HepG2 (cell line): ENCODE data around the gene BCAS1. TPM values are rescaled to one million over a fixed set of nuclear protein-coding genes. Genes with fewer than 3 reads are reported as not detected.

Experiments used
- EHMT2 ChIP-seq: fragments of 200-600 bp; sonication (generic); IDR thresholded peaks from 2 replicates; pipeline ENCODE4 v1.7.0; 2017; ENCODE audit warnings: antibody characterized with exemption, low read depth, low read length, borderline replicate concordance
- FOXP4 ChIP-seq: sonication (generic); formaldehyde crosslinking; IDR thresholded peaks from 2 replicates; pipeline ENCODE4 v1.4.0; 2020; ENCODE audit warnings: missing genetic modification reagents
- LRRFIP1 ChIP-seq: sonication (generic); formaldehyde crosslinking; conservative IDR thresholded peaks from 2 replicates; pipeline ENCODE4 v1.4.0; 2020; ENCODE audit warnings: missing genetic modification reagents
- NFE2L2 ChIP-seq: fragments of 150-350 bp; IDR thresholded peaks from 2 replicates; pipeline ENCODE4 v1.6.1; 2014; ENCODE audit warnings: low read length
- PRPF4 ChIP-seq: fragments of 200-400 bp; formaldehyde crosslinking; IDR thresholded peaks from 2 replicates; pipeline ENCODE4 v1.6.1; 2016; ENCODE audit warnings: low read length, low read depth; ENCODE audit not compliant: poor library complexity, severe bottlenecking
- ZMYM2 ChIP-seq: sonication (generic); formaldehyde crosslinking; IDR thresholded peaks from 2 replicates; pipeline ENCODE4 v1.8.0; 2022; ENCODE audit warnings: mild to moderate bottlenecking, missing genetic modification reagents
- ZNF572 ChIP-seq: sonication (generic); formaldehyde crosslinking; IDR thresholded peaks from 2 replicates; pipeline ENCODE4 v1.5.1; 2020; ENCODE audit warnings: mild to moderate bottlenecking, missing genetic modification reagents
- polyA plus RNA-seq, 8 experiments: library from polyadenylated mRNA; depleted of rRNA in 3 of 8; stranded (reverse) in 7 of 8; unstranded in 1 of 8; fragments of >200 nt; fragmentation: Illumina TruSeq in 4 of 8; extraction: Trizol in 4 of 8; gene quantifications; 2 replicates each; pipeline versions ENCODE4 v1.2.1 to v1.2.3, GENCODE V29; 2011 to 2016; ENCODE audit warnings: low read depth in 4 of 8, missing spikeins in 1 of 8, mixed read lengths in 1 of 8; ENCODE audit not compliant: insufficient read depth in 1 of 8
- total RNA-seq, 5 experiments: library from RNA; depleted of rRNA; stranded (reverse); fragments of >200 nt; fragmentation: Illumina TruSeq; extraction: Trizol; gene quantifications; 2 replicates each; pipeline ENCODE4 v1.2.3, GENCODE V29; 2016; ENCODE audit warnings: low read depth in 1 of 5
- TF ChIP-seq, protein P1 (sequence below): sonication (generic); formaldehyde crosslinking; IDR thresholded peaks from 2 replicates; pipeline ENCODE4 v1.4.0; 2020; ENCODE audit warnings: mild to moderate bottlenecking, missing genetic modification reagents
- TF ChIP-seq, protein P2 (sequence below): sonication (generic); formaldehyde crosslinking; IDR thresholded peaks from 2 replicates; pipeline ENCODE4 v1.8.1; 2023; ENCODE audit warnings: missing genetic modification reagents, inconsistent platforms, borderline replicate concordance
- TF ChIP-seq, protein P3 (sequence below): sonication (generic); formaldehyde crosslinking; IDR thresholded peaks from 2 replicates; pipeline ENCODE4 v1.4.0; 2020; ENCODE audit warnings: missing genetic modification reagents
- TF ChIP-seq, protein P4 (sequence below): IDR thresholded peaks from 2 replicates; pipeline ENCODE4 v1.6.1; 2016; ENCODE audit warnings: missing compliant biosample characterization, missing genetic modification reagents, borderline replicate concordance
- TF ChIP-seq, protein P5 (sequence below): sonication (generic); formaldehyde crosslinking; IDR thresholded peaks from 2 replicates; pipeline ENCODE4 v1.4.0; 2020; ENCODE audit warnings: mild to moderate bottlenecking, missing genetic modification reagents

BCAS1 gene
- total and polyA plus RNA-seq, 2 of the 13 experiments (the other 11 are each of a cell fraction or from before 2014, with no cell fraction given) = 0.55 to 0.91 TPM

GRCh38 chr20:53939572-53940359 is 130.6 kb downstream of the BCAS1 start (continued):
- TF ChIP-seq PRPF4 (no peak), NFE2L2 (no peak), ZMYM2 (CRISPR knock-in tag) (no peak), FOXP4 (CRISPR knock-in tag) (no peak; the same call in 1 of the 2 replicates), LRRFIP1 (0 out of 2 replicates have a peak, but pooled peaks have one; percentile 15), EHMT2 (peak; percentile 54; the same call in 1 of the 2 replicates), ZNF572 (CRISPR knock-in tag) (no peak)
- TF ChIP-seq, protein P1, sequence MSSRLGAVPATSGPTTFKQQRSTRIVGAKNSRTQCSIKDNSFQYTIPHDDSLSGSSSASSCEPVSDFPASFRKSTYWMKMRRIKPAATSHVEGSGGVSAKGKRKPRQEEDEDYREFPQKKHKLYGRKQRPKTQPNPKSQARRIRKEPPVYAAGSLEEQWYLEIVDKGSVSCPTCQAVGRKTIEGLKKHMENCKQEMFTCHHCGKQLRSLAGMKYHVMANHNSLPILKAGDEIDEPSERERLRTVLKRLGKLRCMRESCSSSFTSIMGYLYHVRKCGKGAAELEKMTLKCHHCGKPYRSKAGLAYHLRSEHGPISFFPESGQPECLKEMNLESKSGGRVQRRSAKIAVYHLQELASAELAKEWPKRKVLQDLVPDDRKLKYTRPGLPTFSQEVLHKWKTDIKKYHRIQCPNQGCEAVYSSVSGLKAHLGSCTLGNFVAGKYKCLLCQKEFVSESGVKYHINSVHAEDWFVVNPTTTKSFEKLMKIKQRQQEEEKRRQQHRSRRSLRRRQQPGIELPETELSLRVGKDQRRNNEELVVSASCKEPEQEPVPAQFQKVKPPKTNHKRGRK (CRISPR knock-in tag) = no peak
- TF ChIP-seq, protein P2, sequence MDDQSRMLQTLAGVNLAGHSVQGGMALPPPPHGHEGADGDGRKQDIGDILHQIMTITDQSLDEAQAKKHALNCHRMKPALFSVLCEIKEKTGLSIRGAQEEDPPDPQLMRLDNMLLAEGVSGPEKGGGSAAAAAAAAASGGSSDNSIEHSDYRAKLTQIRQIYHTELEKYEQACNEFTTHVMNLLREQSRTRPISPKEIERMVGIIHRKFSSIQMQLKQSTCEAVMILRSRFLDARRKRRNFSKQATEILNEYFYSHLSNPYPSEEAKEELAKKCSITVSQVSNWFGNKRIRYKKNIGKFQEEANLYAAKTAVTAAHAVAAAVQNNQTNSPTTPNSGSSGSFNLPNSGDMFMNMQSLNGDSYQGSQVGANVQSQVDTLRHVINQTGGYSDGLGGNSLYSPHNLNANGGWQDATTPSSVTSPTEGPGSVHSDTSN (CRISPR knock-in tag) = no peak
- TF ChIP-seq, protein P3, sequence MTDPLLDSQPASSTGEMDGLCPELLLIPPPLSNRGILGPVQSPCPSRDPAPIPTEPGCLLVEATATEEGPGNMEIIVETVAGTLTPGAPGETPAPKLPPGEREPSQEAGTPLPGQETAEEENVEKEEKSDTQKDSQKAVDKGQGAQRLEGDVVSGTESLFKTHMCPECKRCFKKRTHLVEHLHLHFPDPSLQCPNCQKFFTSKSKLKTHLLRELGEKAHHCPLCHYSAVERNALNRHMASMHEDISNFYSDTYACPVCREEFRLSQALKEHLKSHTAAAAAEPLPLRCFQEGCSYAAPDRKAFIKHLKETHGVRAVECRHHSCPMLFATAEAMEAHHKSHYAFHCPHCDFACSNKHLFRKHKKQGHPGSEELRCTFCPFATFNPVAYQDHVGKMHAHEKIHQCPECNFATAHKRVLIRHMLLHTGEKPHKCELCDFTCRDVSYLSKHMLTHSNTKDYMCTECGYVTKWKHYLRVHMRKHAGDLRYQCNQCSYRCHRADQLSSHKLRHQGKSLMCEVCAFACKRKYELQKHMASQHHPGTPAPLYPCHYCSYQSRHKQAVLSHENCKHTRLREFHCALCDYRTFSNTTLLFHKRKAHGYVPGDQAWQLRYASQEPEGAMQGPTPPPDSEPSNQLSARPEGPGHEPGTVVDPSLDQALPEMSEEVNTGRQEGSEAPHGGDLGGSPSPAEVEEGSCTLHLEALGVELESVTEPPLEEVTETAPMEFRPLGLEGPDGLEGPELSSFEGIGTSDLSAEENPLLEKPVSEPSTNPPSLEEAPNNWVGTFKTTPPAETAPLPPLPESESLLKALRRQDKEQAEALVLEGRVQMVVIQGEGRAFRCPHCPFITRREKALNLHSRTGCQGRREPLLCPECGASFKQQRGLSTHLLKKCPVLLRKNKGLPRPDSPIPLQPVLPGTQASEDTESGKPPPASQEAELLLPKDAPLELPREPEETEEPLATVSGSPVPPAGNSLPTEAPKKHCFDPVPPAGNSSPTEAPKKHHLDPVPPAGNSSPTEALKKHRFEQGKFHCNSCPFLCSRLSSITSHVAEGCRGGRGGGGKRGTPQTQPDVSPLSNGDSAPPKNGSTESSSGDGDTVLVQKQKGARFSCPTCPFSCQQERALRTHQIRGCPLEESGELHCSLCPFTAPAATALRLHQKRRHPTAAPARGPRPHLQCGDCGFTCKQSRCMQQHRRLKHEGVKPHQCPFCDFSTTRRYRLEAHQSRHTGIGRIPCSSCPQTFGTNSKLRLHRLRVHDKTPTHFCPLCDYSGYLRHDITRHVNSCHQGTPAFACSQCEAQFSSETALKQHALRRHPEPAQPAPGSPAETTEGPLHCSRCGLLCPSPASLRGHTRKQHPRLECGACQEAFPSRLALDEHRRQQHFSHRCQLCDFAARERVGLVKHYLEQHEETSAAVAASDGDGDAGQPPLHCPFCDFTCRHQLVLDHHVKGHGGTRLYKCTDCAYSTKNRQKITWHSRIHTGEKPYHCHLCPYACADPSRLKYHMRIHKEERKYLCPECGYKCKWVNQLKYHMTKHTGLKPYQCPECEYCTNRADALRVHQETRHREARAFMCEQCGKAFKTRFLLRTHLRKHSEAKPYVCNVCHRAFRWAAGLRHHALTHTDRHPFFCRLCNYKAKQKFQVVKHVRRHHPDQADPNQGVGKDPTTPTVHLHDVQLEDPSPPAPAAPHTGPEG (CRISPR knock-in tag) = 0 out of 2 replicates have a peak, but pooled peaks have one; percentile 14
- TF ChIP-seq, protein P4, sequence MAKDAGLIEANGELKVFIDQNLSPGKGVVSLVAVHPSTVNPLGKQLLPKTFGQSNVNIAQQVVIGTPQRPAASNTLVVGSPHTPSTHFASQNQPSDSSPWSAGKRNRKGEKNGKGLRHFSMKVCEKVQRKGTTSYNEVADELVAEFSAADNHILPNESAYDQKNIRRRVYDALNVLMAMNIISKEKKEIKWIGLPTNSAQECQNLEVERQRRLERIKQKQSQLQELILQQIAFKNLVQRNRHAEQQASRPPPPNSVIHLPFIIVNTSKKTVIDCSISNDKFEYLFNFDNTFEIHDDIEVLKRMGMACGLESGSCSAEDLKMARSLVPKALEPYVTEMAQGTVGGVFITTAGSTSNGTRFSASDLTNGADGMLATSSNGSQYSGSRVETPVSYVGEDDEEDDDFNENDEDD (CRISPR knock-in tag) = no peak
- TF ChIP-seq, protein P5, sequence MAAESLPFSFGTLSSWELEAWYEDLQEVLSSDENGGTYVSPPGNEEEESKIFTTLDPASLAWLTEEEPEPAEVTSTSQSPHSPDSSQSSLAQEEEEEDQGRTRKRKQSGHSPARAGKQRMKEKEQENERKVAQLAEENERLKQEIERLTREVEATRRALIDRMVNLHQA (CRISPR knock-in tag) = no peak
